Endothelial cell of umbilical vein (primary cell): ENCODE data around the gene SIM1.

Experiments
- CTCF ChIP-seq, 2 donors: IDR thresholded peaks; 1 replicate in 1 of 2; 2 replicates in 1 of 2; pipeline ENCODE4 v1.5.1; 2011; ENCODE audit warnings: low read length in 2 of 2, mild to moderate bottlenecking in 2 of 2, moderate library complexity in 2 of 2, control low read depth in 1 of 2, inconsistent platforms in 1 of 2, low read depth in 1 of 2; ENCODE audit not compliant: insufficient read depth in 1 of 2; ENCODE audit errors: extremely low read depth in 1 of 2
- EZH2 ChIP-seq: IDR thresholded peaks from 2 replicates; pipeline ENCODE4 v1.6.1; 2012; ENCODE audit warnings: borderline replicate concordance, low read depth, mild to moderate bottlenecking, moderate library complexity, low read length, inconsistent platforms; ENCODE audit not compliant: severe bottlenecking
- GATA2 ChIP-seq: IDR thresholded peaks from 2 replicates; pipeline ENCODE4 v1.7.0; 2011; ENCODE audit warnings: low read depth, mild to moderate bottlenecking, moderate library complexity, mixed read lengths, low read length; ENCODE audit not compliant: insufficient read length, insufficient read depth
- JUN ChIP-seq: IDR thresholded peaks from 2 replicates; pipeline ENCODE4 v1.6.1; 2011; ENCODE audit warnings: borderline replicate concordance, low read depth; ENCODE audit not compliant: insufficient read length, insufficient read depth
- MAX ChIP-seq: IDR thresholded peaks from 2 replicates; pipeline ENCODE4 v1.6.1; 2011; ENCODE audit not compliant: insufficient read depth, insufficient read length
- MYC ChIP-seq: IDR thresholded peaks from one replicate; pipeline ENCODE4 v1.6.1; 2011; ENCODE audit warnings: mild to moderate bottlenecking, low read depth, low read length
- POLR2A ChIP-seq: IDR thresholded peaks from 2 replicates; pipeline ENCODE4 v1.6.1; 2012; ENCODE audit warnings: low read depth, mild to moderate bottlenecking, control low read depth, low read length
- POLR2AphosphoS5 ChIP-seq: IDR thresholded peaks from 2 replicates; pipeline ENCODE4 v1.6.1; 2012; ENCODE audit warnings: low read depth, mild to moderate bottlenecking, control low read depth, low read length, moderate library complexity; ENCODE audit not compliant: insufficient read depth

GRCh38 chr6:100363651-100364050 lies 101.1 kb downstream of the SIM1 start:
- TF ChIP-seq CTCF (IDR thresholded peaks at IDR 0.05; ENCODE audit: extremely low read depth in 1 of 2, insufficient read depth in 1 of 2, low read depth in 1 of 2, low read length in 2 of 2) (no peak), EZH2 (no peak), POLR2AphosphoS5 (no peak), POLR2A (no peak), MAX (no peak), MYC (no peak), GATA2 (no peak), JUN (no peak)
